NCI-H187 (cell line): Measurements from ENCODE around the gene FER1L5.

Experiments
- DNase-seq, 2 experiments: peaks; one replicate each; lab custom pipeline; 2025; lab: John Stamatoyannopoulos, UW

The FER1L5 gene

DNA sequence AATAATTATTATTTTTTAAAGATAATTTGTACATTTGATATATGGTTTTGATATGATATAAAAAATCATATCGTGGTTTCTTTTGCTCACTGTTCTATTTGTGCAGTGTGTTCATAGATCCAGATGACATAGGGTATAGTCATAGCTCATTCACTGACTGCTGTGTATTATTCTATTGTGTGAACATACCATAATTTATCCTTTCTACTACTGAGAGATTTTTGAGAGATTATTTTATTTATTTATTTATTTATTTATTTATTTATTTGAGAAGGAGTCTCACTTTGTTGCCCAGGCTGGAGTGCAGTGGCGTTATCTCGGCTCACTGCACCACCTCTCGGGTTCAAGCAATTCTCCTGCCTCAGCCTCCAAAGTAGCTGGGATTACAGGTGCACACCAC is 39.0 kb downstream of the FER1L5 start:
- DNase-seq: no peak

DNA sequence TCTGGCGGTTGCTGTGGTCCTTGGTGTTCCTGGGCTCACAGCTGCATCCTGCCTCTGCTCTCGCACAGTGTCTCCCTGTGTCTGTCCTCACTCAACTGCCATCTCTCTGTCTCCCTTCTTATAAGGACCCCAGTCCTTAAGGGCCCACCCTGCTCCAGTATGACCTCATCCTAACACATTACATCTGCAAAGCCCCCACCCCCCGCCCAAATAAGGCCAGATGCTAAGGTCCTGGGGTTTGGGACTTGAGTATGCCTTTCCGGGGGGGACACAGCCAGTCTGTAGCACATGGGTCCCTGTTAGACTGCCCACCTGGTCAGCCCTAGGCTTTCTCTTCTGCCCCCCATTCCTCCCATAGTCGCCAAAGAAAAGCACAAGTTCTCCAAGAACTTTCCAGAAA is 40.7 kb downstream of the FER1L5 start:
- no peak for DNase-seq

DNA sequence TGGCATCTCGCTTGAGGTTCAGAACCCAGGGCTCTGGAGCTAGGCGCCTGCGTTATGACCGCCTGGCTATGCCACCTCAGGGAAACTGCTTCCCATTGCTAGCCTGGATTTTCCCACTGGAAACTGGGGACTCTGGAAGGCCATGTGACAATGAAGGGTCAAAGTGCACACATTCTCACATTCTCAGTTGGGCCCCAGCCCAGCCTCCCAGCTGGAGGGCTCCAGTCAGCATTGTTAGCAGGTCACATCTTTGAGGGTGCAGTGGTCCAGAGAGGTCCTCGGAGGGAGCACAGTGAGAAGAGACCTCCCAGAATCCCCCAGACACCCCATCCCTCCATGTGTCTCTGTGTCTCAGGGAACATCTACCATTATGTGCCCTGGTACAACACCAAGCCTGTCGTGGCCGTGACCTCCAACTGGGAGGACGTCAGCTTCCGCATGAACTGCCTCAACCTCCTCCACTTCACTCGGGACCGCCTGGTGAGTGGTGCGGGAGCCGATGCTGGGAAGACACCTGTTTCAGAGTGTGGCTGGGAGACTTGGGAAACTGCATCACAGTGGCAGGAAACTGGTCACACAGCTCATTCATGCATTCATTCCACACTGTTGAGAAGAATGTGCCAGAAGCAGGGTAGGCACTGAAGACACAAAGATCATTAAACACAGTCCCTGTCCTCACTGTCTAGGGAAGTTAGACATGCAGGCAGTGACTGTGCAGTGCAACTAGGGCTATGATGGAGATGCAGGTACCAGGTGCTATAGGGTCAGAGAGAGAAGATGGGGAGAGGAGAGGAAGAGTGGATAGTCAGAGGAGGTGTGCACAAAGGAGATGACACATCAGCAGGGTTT is 41.6 kb downstream of the FER1L5 start:
- DNase-seq: no peak

DNA sequence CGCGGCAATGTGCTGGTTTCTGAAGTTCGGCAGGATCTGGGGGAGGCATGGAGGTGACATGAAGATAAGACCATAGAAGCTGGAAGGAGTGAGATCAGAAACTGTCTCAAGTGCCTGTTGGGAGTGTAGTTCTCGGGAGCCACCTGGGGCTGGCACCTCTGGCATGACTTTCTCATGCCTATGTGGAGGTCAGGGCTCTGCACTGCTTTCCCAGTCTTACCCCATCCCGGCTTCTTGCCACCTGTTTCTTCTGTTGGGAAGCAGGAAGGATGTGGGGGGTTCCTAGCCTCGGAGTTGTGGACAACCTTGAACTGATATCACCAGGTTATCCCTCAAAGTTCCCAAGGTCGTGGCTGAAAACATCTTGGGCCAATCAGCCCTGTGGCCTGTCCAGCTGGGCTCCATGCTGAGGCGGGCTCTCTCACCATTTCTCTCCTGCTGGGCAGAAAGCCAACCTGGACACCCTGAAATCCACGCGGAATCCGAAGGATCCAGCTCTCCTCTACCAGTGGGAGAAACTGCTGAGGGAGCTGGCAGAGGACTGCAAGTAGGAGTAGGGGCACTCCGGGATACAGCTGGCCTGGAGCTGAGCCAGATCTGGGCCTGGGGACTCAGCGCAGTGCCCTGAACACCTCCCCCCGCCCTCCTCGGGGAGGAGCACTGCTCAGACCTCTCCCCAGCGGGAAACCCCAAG is 42.5 kb downstream of the FER1L5 start:
- no peak for DNase-seq

DNA sequence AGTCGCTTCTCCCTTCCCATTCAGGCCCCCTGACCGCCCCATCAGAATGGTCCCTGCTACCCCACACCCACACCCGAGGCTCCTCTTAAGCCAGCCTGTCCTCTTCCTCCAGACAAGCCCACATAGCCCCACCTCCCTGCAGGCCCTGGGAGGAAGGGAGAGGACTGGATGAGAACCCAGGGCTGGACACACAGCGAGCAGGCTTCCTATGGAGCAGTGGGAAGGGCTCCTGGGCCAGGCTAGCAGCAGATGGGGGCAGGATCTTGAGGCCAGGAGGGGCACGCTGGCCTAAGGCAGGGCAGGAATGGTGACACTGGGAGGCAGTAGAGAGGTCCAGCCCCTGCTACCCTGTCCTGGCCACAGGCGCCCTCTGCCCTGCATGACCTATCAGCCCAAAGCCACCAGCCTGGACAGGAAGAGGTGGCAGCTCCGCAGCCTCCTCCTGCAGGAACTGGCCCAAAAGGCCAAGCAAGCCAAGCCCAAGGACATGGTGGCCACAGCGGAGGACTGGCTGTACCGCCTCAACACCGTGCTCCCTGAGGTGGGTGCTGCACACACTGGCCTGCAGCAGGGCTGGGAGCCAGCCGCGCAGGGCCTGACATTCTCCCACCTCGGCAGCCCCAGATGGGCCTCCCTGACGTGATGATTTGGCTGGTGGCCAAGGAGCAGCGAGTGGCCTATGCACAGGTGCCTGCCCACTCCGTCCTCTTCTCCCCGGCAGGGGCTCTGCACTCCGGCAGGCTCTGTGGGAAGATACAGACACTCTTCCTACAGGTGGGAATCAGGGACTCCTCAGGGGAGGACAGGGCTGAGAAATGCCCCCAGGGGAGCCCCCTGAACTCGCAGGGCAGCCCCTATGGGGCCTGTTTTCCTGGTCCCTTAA is 43.3 kb downstream of the FER1L5 start:
- DNase-seq: peak in 1 of 2 experiments; percentile 2

DNA sequence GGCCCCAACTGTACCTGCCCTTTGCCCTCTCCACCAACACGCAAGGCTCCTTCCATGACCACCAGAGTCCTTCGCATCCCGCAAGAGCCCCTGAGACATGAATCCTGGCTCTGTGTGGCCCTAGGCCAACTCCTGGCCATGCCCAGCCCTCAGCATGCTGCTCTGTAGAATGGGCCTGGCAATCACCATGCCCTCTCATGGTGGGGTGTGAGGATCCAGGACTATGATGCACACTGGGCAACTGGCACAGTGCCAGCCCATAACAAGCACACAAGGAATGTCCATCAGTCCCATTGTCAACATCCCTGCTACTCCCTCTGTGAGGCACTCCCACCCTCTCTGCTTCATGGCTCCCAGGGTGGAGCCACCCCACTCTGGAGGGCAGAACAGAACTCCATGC is 44.7 kb downstream of the FER1L5 start:
- DNase-seq: no peak

DNA sequence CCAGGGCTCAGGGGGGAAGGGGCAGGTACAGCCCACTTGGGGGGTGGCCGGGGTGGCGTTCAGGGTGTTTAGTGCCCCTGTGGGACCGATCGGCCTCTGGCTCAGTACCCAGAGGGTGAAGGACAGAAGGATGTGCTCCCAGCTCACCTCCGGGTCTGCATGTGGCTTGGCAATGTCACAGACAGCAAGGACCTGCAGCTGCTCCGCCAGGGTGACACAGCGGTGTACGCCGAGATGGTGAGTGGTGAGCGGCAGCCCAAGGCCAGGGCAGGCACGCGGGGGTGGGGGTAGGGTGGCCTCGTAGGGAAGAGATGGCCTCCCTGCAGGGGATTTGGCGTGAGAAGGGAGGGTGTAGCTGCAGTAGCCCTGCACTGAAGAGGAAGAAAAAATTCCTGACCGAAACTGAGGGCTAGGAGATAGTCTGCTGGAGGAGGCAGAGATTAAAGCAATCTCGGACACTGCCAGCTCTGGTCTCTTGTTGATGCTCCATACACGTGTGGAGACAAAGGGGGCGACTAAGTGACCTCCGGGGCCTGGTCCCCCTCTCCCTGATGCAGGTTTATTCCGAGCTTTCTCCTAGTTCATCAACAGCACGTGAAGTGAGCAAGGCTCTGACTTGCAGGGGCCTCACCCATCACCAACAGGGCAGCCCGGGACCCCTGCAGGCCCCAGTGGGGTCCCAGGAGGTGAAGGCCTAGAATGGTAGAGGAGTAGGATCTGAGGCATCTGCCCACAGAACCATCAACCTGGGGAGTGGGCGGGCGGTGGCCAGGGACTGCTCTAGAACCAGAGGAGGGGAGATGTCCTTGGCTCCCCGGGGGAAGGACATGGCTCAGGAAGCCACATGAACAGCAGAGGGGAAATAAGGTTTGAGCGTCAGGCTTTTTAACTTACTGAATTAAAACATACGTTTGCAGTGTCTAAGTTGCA is 45.4 kb downstream of the FER1L5 start:
- no peak for DNase-seq

DNA sequence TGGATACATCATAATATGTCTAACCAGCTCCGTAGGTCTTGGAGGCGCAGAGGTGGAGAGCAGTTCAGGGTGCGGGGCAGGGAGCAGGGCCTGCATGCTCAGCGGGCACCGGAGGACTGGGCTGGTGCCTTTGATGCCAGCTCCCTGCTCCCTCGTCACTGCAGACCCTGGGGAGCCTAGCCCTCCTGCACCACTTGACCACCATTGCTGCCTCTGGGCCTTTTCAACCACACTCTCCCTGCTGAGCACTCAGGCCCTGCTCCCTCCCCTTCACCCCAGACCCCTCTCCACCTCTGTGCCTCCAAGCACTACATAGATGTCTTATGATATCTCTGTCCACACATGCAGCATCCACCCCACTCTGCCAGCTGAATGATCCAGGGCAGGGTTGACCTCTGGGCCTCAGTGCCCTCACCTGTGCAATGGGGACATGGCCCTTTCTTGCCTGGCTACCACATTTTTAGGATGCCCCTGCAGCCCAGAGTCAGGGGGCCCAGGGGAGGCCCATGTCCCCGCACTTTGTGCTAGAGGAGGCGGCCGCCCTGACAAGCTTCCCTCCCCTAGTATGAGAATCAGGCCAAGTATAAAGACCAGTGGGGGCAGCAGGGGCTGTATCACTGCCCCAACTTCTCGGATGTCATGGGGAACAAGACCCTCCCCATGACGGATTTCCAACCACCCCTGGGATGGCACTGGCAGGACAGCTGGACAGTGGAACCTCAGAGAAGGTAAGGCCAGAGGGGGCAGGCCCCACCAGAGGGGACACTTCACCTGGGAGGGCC is 46.3 kb downstream of the FER1L5 start:
- DNase-seq: no peak

DNA sequence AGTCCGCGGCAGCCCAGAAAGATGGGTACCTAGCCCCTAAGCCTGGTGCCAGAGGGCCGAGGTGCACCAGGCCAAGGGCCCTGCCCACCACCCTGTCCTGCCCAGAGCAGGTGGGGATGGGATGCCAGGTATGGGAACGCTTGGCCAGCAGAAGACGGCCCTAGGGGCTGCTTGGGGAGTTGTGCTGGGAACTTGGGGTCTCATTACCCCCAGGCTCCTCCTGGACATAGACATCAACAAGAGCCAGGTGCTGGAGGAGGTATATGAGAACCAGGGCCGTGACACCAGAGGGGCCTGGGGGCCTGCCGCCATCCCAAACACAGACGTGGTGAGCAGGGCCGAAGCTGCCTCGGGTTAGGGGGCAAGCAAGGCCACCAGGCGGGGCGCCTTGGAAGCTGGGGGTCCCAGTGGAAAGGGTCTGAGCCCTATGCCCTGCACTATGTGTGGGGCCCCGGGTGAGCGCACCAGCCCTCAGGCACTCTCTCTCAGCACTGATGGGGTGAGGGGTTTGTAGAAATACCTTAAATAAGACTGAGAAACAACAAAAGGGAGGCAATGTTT is 46.9 kb downstream of the FER1L5 start:
- no peak for DNase-seq

DNA sequence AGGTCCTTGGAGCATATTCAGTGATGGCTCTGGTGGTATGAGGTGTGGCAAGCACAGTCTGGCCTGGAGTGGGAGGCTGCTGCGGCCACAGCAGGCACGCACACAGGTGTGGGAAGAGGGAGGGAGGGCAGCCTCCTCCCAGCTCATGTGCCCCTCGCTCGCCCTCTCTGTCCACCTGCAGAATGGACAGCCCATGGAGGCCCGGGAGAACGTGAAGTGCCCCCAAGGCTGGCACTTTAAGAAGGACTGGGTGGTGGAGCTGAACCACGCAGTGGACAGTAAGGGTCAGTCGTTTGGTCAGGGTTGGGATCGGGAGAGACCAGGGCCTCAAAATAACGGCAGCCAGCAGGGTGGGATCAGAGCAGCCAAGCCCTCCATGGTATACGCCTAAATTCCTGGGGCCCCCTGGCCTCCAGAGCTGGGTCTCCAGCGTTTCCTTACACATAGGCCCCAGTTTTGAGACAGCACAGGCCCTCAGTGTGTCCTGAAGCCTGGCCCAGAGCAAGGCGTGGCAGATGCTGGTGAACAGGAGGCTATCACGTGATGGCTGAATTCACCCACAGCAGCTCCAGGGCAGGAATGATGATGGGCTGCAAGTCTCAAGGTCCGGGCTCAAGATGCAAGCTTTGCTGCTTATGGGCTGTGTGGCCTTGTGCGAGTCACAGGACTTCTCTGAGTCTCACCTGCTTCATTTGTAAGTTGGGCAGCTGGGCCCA is 47.9 kb downstream of the FER1L5 start:
- DNase-seq: no peak

DNA sequence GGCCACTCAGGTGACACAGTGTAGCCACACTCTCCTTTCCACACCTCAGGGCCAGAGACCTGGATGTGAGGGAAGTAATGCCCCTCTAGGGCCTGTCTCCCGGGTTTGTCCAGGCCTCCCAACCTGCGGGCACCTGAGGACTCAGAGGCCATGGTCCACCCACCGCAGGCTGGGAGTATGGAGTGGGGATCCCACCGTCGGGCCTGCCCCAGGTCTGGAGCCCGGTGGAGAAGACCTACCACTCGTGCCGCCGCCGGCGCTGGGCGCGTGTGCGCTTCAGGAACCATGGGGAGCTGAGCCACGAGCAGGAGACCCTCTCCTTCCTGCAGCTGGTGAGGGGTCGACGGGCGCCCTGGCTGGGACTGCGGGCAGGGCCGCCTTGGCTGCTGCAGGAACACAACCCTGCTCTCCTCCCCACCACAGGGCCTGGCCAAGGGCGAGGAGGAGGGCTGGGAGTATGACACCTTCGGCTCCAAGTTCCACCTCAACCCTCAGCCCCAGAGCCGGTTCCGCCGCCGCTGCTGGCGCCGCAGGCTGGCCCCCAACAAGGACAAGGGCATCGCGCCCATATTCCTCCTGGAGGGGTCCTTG is 48.6 kb downstream of the FER1L5 start:
- no peak for DNase-seq

DNA sequence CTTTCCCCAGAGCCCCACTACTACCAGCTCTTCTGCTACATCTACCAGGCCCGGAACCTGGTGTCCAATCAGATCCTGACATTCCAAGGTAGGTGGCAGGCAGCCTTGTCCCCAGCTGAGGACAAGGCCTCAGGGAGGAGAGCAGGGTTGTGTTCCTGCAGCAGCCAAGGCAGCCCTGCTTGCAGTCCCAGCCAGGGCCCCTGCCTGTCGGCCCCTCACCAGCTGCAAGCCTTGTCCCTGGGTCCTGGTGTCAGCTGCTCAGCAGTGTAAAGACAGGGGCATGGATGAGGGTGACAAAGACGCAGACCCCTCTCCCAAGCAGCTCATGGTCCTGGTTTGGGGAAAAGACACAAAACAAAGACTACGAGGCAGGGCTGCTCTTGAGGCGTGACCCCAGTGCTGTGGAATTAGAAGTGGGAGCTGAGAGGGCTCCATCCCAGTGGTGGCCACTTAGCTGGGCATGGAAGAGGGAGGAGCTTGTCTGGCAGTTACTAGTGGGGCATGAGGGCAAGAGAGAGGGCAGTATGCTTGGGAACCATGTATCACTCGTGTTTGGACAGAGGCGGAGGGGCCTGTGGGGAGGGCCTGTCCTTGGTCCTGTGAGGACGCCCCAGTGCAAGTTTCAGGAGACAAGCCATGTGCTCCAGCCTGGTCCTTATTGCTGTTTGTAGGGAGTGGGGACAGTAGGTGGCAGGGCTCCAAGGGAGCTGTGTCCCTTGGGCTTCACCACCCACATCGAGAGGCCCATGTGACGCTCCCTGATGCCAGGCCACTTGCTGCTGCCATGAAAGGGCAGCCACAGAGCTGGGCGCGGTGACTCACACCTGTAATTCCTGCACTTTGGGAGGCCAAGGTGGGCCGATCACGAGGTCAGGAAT is 49.8 kb downstream of the FER1L5 start:
- DNase-seq: no peak

DNA sequence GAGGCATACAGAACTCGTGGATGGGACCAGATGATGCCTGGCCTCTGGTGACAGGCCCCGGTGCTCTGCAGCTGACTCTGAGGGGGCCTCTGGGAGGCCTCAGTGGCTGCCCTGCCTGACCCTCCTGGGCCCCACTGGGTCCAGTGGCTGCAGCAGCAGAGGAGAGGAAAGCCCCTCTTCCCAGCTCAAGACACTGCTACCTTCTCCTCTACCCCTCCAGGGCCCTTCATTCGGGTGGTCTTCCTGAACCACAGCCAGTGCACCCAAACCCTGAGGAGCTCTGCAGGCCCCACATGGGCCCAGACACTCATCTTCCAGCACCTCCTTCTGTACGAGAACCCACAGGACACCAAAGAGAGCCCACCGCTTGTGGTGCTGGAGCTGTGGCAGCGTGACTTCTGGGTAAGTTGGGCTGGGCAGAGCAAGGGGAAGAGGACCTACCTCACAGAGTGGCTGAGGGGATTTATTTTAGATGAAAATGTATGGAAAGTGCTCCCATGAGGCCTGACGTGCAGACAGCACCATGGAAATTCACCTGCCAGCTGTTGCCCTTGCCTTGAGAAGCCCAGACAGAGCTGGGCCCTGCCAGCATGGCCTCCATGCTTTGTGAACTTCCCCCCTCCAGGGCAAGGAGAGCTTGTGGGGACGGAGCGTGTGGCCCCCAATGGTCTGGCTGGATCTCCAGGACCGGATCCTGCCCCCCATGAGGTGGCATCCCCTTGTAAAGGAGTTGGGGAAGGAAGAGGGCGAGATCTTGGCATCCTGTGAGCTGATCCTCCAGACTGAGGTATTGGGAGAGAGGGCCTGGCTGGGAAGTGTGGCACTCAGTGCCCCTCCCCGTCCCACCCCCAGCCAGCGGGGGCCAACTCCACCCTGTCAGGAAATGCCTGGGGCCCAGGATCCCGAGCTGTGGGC is 51.0 kb downstream of the FER1L5 start:
- no peak for DNase-seq

DNA sequence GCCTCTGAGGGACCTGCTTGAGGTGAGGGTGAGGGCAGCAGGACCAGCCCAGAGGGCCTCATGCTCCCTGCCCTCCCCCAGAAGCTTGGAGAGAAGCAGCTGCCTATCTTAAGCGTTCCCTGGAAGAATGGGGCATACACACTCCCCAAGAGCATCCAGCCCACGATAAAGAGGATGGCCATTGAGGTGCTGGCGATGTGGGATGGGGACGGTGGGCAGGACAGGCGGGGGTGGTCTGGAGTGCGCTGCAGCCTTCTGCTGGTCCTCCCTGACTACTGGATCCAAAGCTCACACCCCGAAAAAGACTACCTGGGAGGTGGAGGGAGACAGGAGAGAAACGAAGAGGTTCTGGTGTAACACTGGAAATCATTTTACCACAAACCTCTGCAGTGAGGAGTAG is 51.7 kb downstream of the FER1L5 start:
- DNase-seq: no peak

DNA sequence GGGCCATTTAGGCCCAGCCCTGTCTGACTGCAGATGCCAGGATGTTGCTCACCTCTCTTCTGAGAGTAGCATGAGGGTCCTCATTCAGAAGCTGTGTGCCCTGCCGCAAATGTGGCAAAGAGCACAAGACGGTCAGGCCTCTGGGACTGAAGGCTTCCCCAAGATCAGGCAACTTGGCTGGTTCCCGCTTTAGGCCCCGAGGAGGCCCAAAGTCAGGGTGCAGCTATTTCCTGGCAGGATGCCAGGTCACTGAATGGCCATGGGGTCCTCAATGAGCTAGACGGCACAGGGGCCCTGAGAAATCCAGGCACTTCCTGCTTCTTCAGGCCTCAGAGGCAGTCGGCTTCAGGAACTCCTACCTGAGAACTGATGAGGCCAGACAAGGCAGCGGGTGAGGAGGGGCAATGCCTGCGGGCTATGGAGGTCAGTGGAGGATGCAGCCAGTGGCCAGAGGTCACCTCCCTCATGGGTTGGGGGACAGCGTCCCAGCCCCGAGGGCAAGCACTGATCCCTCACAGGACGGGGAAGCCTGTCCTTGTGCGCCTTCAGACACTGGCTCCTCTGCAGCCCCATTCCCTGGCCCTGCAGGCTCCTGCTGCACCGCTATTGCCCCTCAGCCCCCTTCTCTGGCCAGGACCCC is 52.4 kb downstream of the FER1L5 start:
- DNase-seq: no peak

DNA sequence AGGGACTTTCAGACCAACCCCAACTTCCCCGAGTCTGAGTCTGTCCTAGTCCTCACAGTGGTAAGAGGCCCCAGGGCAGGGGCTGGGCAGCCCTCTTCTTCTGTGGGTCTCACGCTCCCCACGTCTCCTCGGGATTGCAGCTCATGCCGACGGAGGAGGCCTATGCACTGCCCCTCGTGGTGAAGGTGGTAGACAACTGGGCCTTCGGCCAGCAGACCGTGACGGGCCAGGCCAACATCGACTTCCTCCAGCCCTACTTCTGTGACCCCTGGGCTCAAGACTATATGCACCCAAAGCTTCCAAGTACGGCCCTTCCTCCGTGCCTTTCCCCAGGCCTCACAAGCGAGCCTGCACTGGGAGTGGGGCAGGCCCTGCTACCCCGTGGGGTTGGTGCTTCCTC is 53.0 kb downstream of the FER1L5 start:
- DNase-seq: no peak

DNA sequence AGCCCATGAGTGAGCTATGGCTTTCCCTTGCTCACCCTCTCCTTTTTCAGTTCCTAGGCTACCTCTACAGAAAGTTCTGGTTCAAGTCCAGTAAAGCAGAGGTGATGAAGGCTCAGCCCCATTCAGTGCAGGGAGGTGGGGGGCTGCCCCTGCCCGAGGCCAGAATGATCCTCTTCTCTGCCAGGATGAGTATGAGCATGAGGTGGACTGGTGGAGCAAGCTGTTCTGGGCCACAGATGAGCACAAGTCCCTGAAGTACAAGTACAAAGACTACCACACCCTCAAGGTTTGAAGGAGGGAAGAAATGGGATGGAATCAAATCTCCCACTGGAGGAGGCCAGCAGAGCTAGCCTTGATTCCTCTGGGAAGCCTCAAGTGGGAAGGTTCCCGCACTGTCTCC is 54.9 kb downstream of the FER1L5 start:
- DNase-seq: no peak
